Gastrocnemius medialis (tissue), 4 donors: ENCODE data around the gene SLC10A1. TPM values are rescaled to one million over a fixed set of nuclear protein-coding genes. Genes with fewer than 3 reads are reported as not detected.

Experiments
- ATAC-seq, 2 donors: fragments of 150-250 bp; one replicate each; pipeline ENCODE4 v1.9.1; 2016
- DNase-seq, 2 donors: peaks; one replicate each; pipeline ENCODE4 v3.0.0-alpha.2; 2019
- H3K27ac ChIP-seq, 4 donors: fragments of 200-600 bp; sonication (generic); 1 replicate in 1 of 4; 2 replicates in 3 of 4; pipeline ENCODE4 v1.5.1; 2016 to 2018; ENCODE audit warnings: mild to moderate bottlenecking in 2 of 4, moderate library complexity in 1 of 4
- H3K27me3 ChIP-seq, 3 donors: fragments of 200-600 bp; sonication (generic) in 2 of 3; 1 replicate in 1 of 3; 2 replicates in 2 of 3; pipeline versions ENCODE4 v1.5.1 to v1.6.0; 2016 to 2019; ENCODE audit warnings: mild to moderate bottlenecking in 1 of 3, moderate library complexity in 1 of 3
- H3K36me3 ChIP-seq, 2 donors: fragments of 200-600 bp; sonication (generic) in 1 of 2; one replicate each; pipeline ENCODE4 v1.5.1; 2017 to 2018
- H3K4me1 ChIP-seq, 2 donors: fragments of 200-600 bp; sonication (generic) in 1 of 2; one replicate each; pipeline ENCODE4 v1.5.1; 2016 to 2017; ENCODE audit warnings: mild to moderate bottlenecking in 2 of 2
- H3K4me3 ChIP-seq, 4 donors: fragments of 200-600 bp; sonication (generic) in 3 of 4; 1 replicate in 1 of 4; 2 replicates in 3 of 4; pipeline ENCODE4 v1.5.1; 2016 to 2019; ENCODE audit warnings: mild to moderate bottlenecking in 2 of 4
- H3K9me3 ChIP-seq, 3 donors: fragments of 200-600 bp; sonication (generic) in 2 of 3; 1 replicate in 1 of 3; 2 replicates in 2 of 3; pipeline ENCODE4 v1.5.1; 2016 to 2019
- POLR2A ChIP-seq, 2 donors: fragments of 450-650 bp; IDR thresholded peaks; one replicate each; pipeline ENCODE4 v1.6.1; 2017; ENCODE audit warnings: antibody characterized with exemption in 2 of 2, mild to moderate bottlenecking in 2 of 2, moderate library complexity in 2 of 2
- in situ Hi-C, 4 donors: fragments of 200-750 bp; cut with MboI; loops; one replicate each; pipeline versions ENCODE4 v1.15.0 to v1.8.0; 2017; ENCODE audit warnings: low sequenced_read_pairs in 4 of 4
- intact Hi-C: fragments of 100-400 bp; cut with DNase I; formaldehyde crosslinking; loops from one replicate; pipeline ENCODE4 v1.15.1; 2023; ENCODE audit warnings: low total_unique reads
- total RNA-seq, 4 donors: library from RNA; depleted of rRNA; stranded (reverse); fragments of >200 nt; gene quantifications; one replicate each; pipeline versions ENCODE4 v1.1.0 to v1.2.3, GENCODE V29; 2016
- TF ChIP-seq, protein P1 (sequence below), 5 experiments: fragments of 450-650 bp in 3 of 5; fragments of 200-600 bp in 2 of 5; sonication (generic) in 2 of 5; IDR thresholded peaks in 4 of 5; conservative IDR thresholded peaks in 1 of 5; 1 replicate in 4 of 5; 2 replicates in 1 of 5; pipeline ENCODE4 v1.5.1; 2016 to 2019; ENCODE audit warnings: antibody characterized with exemption in 5 of 5, mild to moderate bottlenecking in 3 of 5, moderate library complexity in 3 of 5

Gene SLC10A1
- total RNA-seq, 4 donors from 2014 or later: 0.22 to 0.23 TPM; not detected in 2

GRCh38 chr14:69789118-69789640, 7.9 kb downstream of the SLC10A1 start:
- no peaks in the 10 kb centered on the region for H3K4me1 ChIP-seq
- DNase-seq (no peak), ATAC-seq (no peak)
- in situ Hi-C loops (no loop called here), intact Hi-C loops (no loop called here)
- no peaks in the 10 kb centered on the region for H3K27me3 ChIP-seq
- peaks cover 0 to 8% of the 10 kb centered on the region in 2 donors for H3K36me3 ChIP-seq
- H3K27ac ChIP-seq: no peak overlapping the region
- TF ChIP-seq, protein P1, sequence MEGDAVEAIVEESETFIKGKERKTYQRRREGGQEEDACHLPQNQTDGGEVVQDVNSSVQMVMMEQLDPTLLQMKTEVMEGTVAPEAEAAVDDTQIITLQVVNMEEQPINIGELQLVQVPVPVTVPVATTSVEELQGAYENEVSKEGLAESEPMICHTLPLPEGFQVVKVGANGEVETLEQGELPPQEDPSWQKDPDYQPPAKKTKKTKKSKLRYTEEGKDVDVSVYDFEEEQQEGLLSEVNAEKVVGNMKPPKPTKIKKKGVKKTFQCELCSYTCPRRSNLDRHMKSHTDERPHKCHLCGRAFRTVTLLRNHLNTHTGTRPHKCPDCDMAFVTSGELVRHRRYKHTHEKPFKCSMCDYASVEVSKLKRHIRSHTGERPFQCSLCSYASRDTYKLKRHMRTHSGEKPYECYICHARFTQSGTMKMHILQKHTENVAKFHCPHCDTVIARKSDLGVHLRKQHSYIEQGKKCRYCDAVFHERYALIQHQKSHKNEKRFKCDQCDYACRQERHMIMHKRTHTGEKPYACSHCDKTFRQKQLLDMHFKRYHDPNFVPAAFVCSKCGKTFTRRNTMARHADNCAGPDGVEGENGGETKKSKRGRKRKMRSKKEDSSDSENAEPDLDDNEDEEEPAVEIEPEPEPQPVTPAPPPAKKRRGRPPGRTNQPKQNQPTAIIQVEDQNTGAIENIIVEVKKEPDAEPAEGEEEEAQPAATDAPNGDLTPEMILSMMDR (IDR thresholded peaks at IDR 0.05 in 4 of 5, conservative IDR thresholded peaks at IDR 0.05 in 1 of 5): no peak
- TF ChIP-seq POLR2A (IDR thresholded peaks at IDR 0.05): no peak
- no peak overlapping the region for H3K4me3 ChIP-seq
- no peaks in the 10 kb centered on the region for H3K9me3 ChIP-seq

GRCh38 chr14:69786603-69787002, 10.4 kb downstream of the SLC10A1 start:
- H3K4me1 ChIP-seq: no peaks in the 10 kb centered on the region
- intact Hi-C loops (no loop called here), in situ Hi-C loops (no loop called here)
- DNase-seq (no peak), ATAC-seq (no peak)
- H3K4me3 ChIP-seq: no peak overlapping the region
- no peaks in the 10 kb centered on the region for H3K27me3 ChIP-seq
- no peaks in the 10 kb centered on the region for H3K9me3 ChIP-seq
- H3K27ac ChIP-seq: no peak overlapping the region
- TF ChIP-seq, protein P1 (IDR thresholded peaks at IDR 0.05 in 4 of 5, conservative IDR thresholded peaks at IDR 0.05 in 1 of 5): no peak
- H3K36me3 ChIP-seq: peaks cover 0 to 8% of the 10 kb centered on the region in 2 donors

- H3K27ac ChIP-seq: no peak overlapping the region
- DNase-seq: no peak
- H3K36me3 ChIP-seq: peaks cover 0 to 15% of the 10 kb centered on the region in 2 donors
- in situ Hi-C loops: no loop called here
- intact Hi-C loops: no loop called here
- H3K9me3 ChIP-seq: no peaks in the 10 kb centered on the region
- no peaks in the 10 kb centered on the region for H3K27me3 ChIP-seq
- H3K4me3 ChIP-seq: no peak overlapping the region
- no peak for TF ChIP-seq POLR2A (IDR thresholded peaks at IDR 0.05)
- TF ChIP-seq, protein P1 (IDR thresholded peaks at IDR 0.05 in 4 of 5, conservative IDR thresholded peaks at IDR 0.05 in 1 of 5): no peak
- no peaks in the 10 kb centered on the region for H3K4me1 ChIP-seq
- ATAC-seq: peak in 1 of 2 donors; percentile 12
Measured at GRCh38 chr14:69784942-69785341, 12.1 kb downstream of the SLC10A1 start.

DNA sequence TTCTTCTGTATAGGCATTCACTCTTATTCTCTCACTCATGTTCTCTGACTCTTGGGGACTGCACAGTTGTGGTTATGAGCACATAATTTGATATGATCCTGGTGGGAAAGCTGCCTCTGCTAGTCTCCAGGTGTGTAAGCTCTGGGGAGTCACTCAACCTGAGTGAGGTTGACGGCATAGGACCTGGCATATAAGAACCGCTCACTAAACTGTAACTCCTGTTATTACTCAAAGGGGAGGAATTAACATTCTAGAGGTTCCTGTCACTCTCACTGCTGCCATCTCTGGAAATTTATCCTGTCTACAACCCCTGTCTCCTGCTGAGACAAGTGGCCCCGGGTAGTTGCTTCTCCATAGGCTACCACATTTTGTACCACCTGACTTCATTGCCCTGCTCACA, 16.1 kb downstream of the SLC10A1 start:
- H3K9me3 ChIP-seq: no peaks in the 10 kb centered on the region
- ATAC-seq (no peak), DNase-seq (no peak)
- H3K36me3 ChIP-seq: peaks cover 0 to 36% of the 10 kb centered on the region in 2 donors
- intact Hi-C loops (no loop called here), in situ Hi-C loops (no loop called here)
- no peak for TF ChIP-seq POLR2A (IDR thresholded peaks at IDR 0.05)
- TF ChIP-seq, protein P1 (IDR thresholded peaks at IDR 0.05 in 4 of 5, conservative IDR thresholded peaks at IDR 0.05 in 1 of 5): no peak
- no peak overlapping the region for H3K4me3 ChIP-seq
- H3K27me3 ChIP-seq: no peaks in the 10 kb centered on the region
- H3K4me1 ChIP-seq: peaks cover 2 to 13% of the 10 kb centered on the region in 2 donors
- H3K27ac ChIP-seq: no peak overlapping the region

GRCh38 chr14:69780092-69780491, 16.9 kb downstream of the SLC10A1 start:
- TF ChIP-seq, protein P1 (IDR thresholded peaks at IDR 0.05 in 4 of 5, conservative IDR thresholded peaks at IDR 0.05 in 1 of 5): no peak
- TF ChIP-seq POLR2A (IDR thresholded peaks at IDR 0.05): no peak
- Histone ChIP-seq H3K36me3 (peaks cover 0 to 43% of the 10 kb centered on the region in 2 donors), H3K9me3 (no peaks in the 10 kb centered on the region), H3K4me3 (no peak overlapping the region), H3K27me3 (no peaks in the 10 kb centered on the region), H3K4me1 (peaks cover 7 to 14% of the 10 kb centered on the region in 2 donors), H3K27ac (no peak overlapping the region)
- DNase-seq (no peak), ATAC-seq (no peak)
- intact Hi-C loops (no loop called here), in situ Hi-C loops (no loop called here)
